ENCODE results near the gene CCM2. TPM values are rescaled to one million over a fixed set of nuclear protein-coding genes. Genes with fewer than 3 reads are reported as not detected.

Gene CCM2
- total RNA-seq, 4 donors from 2014 or later, result 35.8 to 62.0 (median 51.9) TPM

- ATAC-seq, result no peak
- Histone ChIP-seq H3K4me3 (no peak overlapping the region), H3K9me3 (no peaks in the 10 kb centered on the region), H3K27ac (no peak overlapping the region), H3K27me3 (no peaks in the 10 kb centered on the region), H3K4me1 (no peaks in the 10 kb centered on the region), H3K36me3 (peaks cover 0 to 9% of the 10 kb centered on the region in 2 donors)
- 91 to 95% methylated on average over 5 of the region's 5 CpGs for WGBS, 2 donors (ENCODE audit: low coverage in 1 of 2)
- no peak for TF ChIP-seq EP300 (IDR thresholded peaks at IDR 0.05)
- no peak for TF ChIP-seq POLR2A (IDR thresholded peaks at IDR 0.05)
- no peak for TF ChIP-seq POLR2AphosphoS5 (IDR thresholded peaks at IDR 0.05)
- no peak for TF ChIP-seq CTCF (IDR thresholded peaks at IDR 0.05)
These were observed 57.9 kb downstream of the CCM2 start for GRCh38 chr7:45057878-45058277.

GRCh38 chr7:45060295-45060694 lies 60.3 kb downstream of the CCM2 start:
- Histone ChIP-seq H3K9me3 (no peaks in the 10 kb centered on the region), H3K36me3 (peaks cover 0 to 21% of the 10 kb centered on the region in 2 donors), H3K4me1 (no peaks in the 10 kb centered on the region), H3K4me3 (no peak overlapping the region), H3K27ac (no peak overlapping the region), H3K27me3 (no peaks in the 10 kb centered on the region)
- TF ChIP-seq POLR2AphosphoS5 (IDR thresholded peaks at IDR 0.05) (no peak), POLR2A (IDR thresholded peaks at IDR 0.05) (no peak), CTCF (IDR thresholded peaks at IDR 0.05) (no peak)
- 87% methylated on average over 3 of the region's 3 CpGs; no CpG with 5 or more reads in 1 of the 2 donors for WGBS, 2 donors (ENCODE audit: low coverage in 1 of 2)
- ATAC-seq, result no peak

- Histone ChIP-seq H3K4me1 (no peaks in the 10 kb centered on the region), H3K36me3 (peaks cover 0 to 32% of the 10 kb centered on the region in 2 donors), H3K27me3 (no peaks in the 10 kb centered on the region), H3K27ac (no peak overlapping the region), H3K4me3 (no peak overlapping the region), H3K9me3 (no peaks in the 10 kb centered on the region)
- 93 to 100% methylated on average over 1 to 2 of the region's 2 CpGs for WGBS, 2 donors (ENCODE audit: low coverage in 1 of 2)
- ATAC-seq, result no peak
- TF ChIP-seq POLR2A (IDR thresholded peaks at IDR 0.05) (no peak), EP300 (IDR thresholded peaks at IDR 0.05) (no peak), POLR2AphosphoS5 (IDR thresholded peaks at IDR 0.05) (no peak), CTCF (IDR thresholded peaks at IDR 0.05) (no peak)
These were observed 61.4 kb downstream of the CCM2 start for GRCh38 chr7:45061352-45061751.

GRCh38 chr7:45061806-45062425 lies 61.9 kb downstream of the CCM2 start:
- Histone ChIP-seq H3K4me3 (no peak overlapping the region), H3K27me3 (no peaks in the 10 kb centered on the region), H3K4me1 (no peaks in the 10 kb centered on the region), H3K27ac (no peak overlapping the region), H3K36me3 (peaks cover 0 to 38% of the 10 kb centered on the region in 2 donors), H3K9me3 (no peaks in the 10 kb centered on the region)
- WGBS, 2 donors (ENCODE audit: low coverage in 1 of 2), result 88% methylated on average over 1 of the region's 1 CpG; no CpG with 5 or more reads in 1 of the 2 donors
- TF ChIP-seq CTCF (IDR thresholded peaks at IDR 0.05), result no peak
- no peak for TF ChIP-seq EP300 (IDR thresholded peaks at IDR 0.05)
- TF ChIP-seq POLR2A (IDR thresholded peaks at IDR 0.05), result no peak
- no peak for TF ChIP-seq POLR2AphosphoS5 (IDR thresholded peaks at IDR 0.05)
- no peak for ATAC-seq

- H3K9me3 ChIP-seq, result no peaks in the 10 kb centered on the region
- no peaks in the 10 kb centered on the region for H3K27me3 ChIP-seq
- 85 to 92% methylated on average over 5 to 6 of the region's 16 CpGs for WGBS, 2 donors (ENCODE audit: low coverage in 1 of 2)
- no peak for TF ChIP-seq EP300 (IDR thresholded peaks at IDR 0.05)
- TF ChIP-seq CTCF (IDR thresholded peaks at IDR 0.05), result no peak
- TF ChIP-seq POLR2A (IDR thresholded peaks at IDR 0.05), result no peak
- no peak for TF ChIP-seq POLR2AphosphoS5 (IDR thresholded peaks at IDR 0.05)
- no peaks in the 10 kb centered on the region for H3K4me1 ChIP-seq
- no peak overlapping the region for H3K4me3 ChIP-seq
- H3K27ac ChIP-seq, result no peak overlapping the region
- H3K36me3 ChIP-seq, result peaks cover 0 to 60% of the 10 kb centered on the region in 2 donors
- ATAC-seq, result no peak
These were observed 64.2 kb downstream of the CCM2 start for GRCh38 chr7:45064047-45064725.
